Measurements from ENCODE around the gene DHX57.
A peak's percentile ranks its signal among the peaks of the same experiment; 100 is the strongest.
"Not testable (repeated sequence)": the region's sequence is repeated elsewhere in the genome, so short reads cannot be mapped to it uniquely, and the experiment has no call there.

Gene DHX57

GRCh38 chr2:38863061-38863695 lies 12.6 kb downstream of the DHX57 start:
- no peak for DNase-seq

- DNase-seq: no peak
Measured at GRCh38 chr2:38862476-38862875, 13.3 kb downstream of the DHX57 start.

- DNase-seq: no peak
Measured at GRCh38 chr2:38856165-38856564, 19.6 kb downstream of the DHX57 start.

GRCh38 chr2:38850045-38850444 lies 25.7 kb downstream of the DHX57 start:
- DNase-seq: no peak

- peak; percentile 8 for DNase-seq
Measured at GRCh38 chr2:38836791-38837190, 38.9 kb downstream of the DHX57 start.

- DNase-seq: no peak
Measured at GRCh38 chr2:38835990-38836389, 39.7 kb downstream of the DHX57 start.

GRCh38 chr2:38835015-38835601 lies 40.6 kb downstream of the DHX57 start:
- no peak for DNase-seq

GRCh38 chr2:38830526-38831159 lies 45.1 kb downstream of the DHX57 start:
- no peak for DNase-seq

GRCh38 chr2:38829971-38830370 lies 45.8 kb downstream of the DHX57 start:
- DNase-seq: no peak

- no peak for DNase-seq
Measured at GRCh38 chr2:38828460-38828859, 47.3 kb downstream of the DHX57 start.

- peak; percentile 5 for DNase-seq
Measured at GRCh38 chr2:38827539-38828145, 48.1 kb downstream of the DHX57 start.

- no peak for DNase-seq
Measured at GRCh38 chr2:38825956-38826355, 49.8 kb downstream of the DHX57 start.

GRCh38 chr2:38824906-38825305 lies 50.8 kb downstream of the DHX57 start:
- DNase-seq: no peak

GRCh38 chr2:38823386-38823785 lies 52.3 kb downstream of the DHX57 start:
- no peak for DNase-seq

GRCh38 chr2:38818565-38818964 lies 57.2 kb downstream of the DHX57 start:
- no peak for DNase-seq

- no peak for DNase-seq
Measured at GRCh38 chr2:38815936-38816335, 59.8 kb downstream of the DHX57 start.

GRCh38 chr2:38810488-38810887 lies 65.2 kb downstream of the DHX57 start:
- DNase-seq: no peak

GRCh38 chr2:38808677-38809076 lies 67.1 kb downstream of the DHX57 start:
- no peak for DNase-seq

- DNase-seq: no peak
Measured at GRCh38 chr2:38806733-38807059, 69.0 kb downstream of the DHX57 start.

- DNase-seq: no peak
Measured at GRCh38 chr2:38806015-38806732, 69.6 kb downstream of the DHX57 start.

GRCh38 chr2:38797953-38798352 lies 77.8 kb downstream of the DHX57 start:
- no peak for DNase-seq

- DNase-seq: no peak
Measured at GRCh38 chr2:38797250-38797676, 78.5 kb downstream of the DHX57 start.

GRCh38 chr2:38795016-38795415 lies 80.7 kb downstream of the DHX57 start:
- DNase-seq: not testable (repeated sequence)
